GM11168 (cell line): ENCODE measurements around the gene DVL1.

ENCODE experiments used
- in situ Hi-C: fragments of 300-500 bp; cut with MboI; formaldehyde crosslinking; loops from one replicate; pipeline ENCODE4 v1.12.0; 2022; ENCODE audit warnings: low sequenced_read_pairs; ENCODE audit not compliant: unreplicated experiment

DVL1 gene

GRCh38 chr1:1343811-1344421, 5.3 kb downstream of the DVL1 start:
- in situ Hi-C loops, result no loop called here

- in situ Hi-C loops, result no loop called here
Observed at GRCh38 chr1:1342584-1343115, 6.6 kb downstream of the DVL1 start.

- in situ Hi-C loops, result no loop called here
Observed at GRCh38 chr1:1342061-1342562, 7.1 kb downstream of the DVL1 start.

GRCh38 chr1:1341549-1342021, 7.6 kb downstream of the DVL1 start:
- in situ Hi-C loops, result no loop called here

GRCh38 chr1:1340791-1341548, 8.2 kb downstream of the DVL1 start:
- in situ Hi-C loops, result no loop called here

- in situ Hi-C loops, result no loop called here
Observed at GRCh38 chr1:1340185-1340584, 9.0 kb downstream of the DVL1 start.

GRCh38 chr1:1338278-1338677, 10.9 kb downstream of the DVL1 start:
- in situ Hi-C loops, result no loop called here

- in situ Hi-C loops, result no loop called here
Observed at GRCh38 chr1:1337793-1338147, 11.4 kb downstream of the DVL1 start.

- in situ Hi-C loops, result no loop called here
Observed at GRCh38 chr1:1336931-1337792, 12.1 kb downstream of the DVL1 start.

- in situ Hi-C loops, result no loop called here
Observed at GRCh38 chr1:1336446-1336845, 12.8 kb downstream of the DVL1 start.

GRCh38 chr1:1335792-1336248, 13.4 kb downstream of the DVL1 start:
- in situ Hi-C loops, result no loop called here

GRCh38 chr1:1335283-1335682, 13.9 kb downstream of the DVL1 start:
- in situ Hi-C loops, result no loop called here

GRCh38 chr1:1334835-1335234, 14.4 kb downstream of the DVL1 start:
- in situ Hi-C loops, result no loop called here

- in situ Hi-C loops, result no loop called here
Observed at GRCh38 chr1:1333551-1334241, 15.5 kb downstream of the DVL1 start.

- in situ Hi-C loops, result no loop called here
Observed at GRCh38 chr1:1332774-1333480, 16.3 kb downstream of the DVL1 start.

- in situ Hi-C loops, result no loop called here
Observed at GRCh38 chr1:1332031-1332755, 17.0 kb downstream of the DVL1 start.

- in situ Hi-C loops, result no loop called here
Observed at GRCh38 chr1:1331068-1331965, 17.9 kb downstream of the DVL1 start, which contains the start of gene TAS1R3. TSS of gene TAS1R3 (plus strand) at chr1:1331280. CDS start at chr1:1331346, 66 bp downstream.
